NCI-H2081 (cell line): ENCODE measurements around the gene SLITRK1.

Source experiments
- DNase-seq, 2 experiments: peaks; one replicate each; lab custom pipeline; 2025; lab: John Stamatoyannopoulos, UW

The SLITRK1 gene, protein sequence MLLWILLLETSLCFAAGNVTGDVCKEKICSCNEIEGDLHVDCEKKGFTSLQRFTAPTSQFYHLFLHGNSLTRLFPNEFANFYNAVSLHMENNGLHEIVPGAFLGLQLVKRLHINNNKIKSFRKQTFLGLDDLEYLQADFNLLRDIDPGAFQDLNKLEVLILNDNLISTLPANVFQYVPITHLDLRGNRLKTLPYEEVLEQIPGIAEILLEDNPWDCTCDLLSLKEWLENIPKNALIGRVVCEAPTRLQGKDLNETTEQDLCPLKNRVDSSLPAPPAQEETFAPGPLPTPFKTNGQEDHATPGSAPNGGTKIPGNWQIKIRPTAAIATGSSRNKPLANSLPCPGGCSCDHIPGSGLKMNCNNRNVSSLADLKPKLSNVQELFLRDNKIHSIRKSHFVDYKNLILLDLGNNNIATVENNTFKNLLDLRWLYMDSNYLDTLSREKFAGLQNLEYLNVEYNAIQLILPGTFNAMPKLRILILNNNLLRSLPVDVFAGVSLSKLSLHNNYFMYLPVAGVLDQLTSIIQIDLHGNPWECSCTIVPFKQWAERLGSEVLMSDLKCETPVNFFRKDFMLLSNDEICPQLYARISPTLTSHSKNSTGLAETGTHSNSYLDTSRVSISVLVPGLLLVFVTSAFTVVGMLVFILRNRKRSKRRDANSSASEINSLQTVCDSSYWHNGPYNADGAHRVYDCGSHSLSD

DNA sequence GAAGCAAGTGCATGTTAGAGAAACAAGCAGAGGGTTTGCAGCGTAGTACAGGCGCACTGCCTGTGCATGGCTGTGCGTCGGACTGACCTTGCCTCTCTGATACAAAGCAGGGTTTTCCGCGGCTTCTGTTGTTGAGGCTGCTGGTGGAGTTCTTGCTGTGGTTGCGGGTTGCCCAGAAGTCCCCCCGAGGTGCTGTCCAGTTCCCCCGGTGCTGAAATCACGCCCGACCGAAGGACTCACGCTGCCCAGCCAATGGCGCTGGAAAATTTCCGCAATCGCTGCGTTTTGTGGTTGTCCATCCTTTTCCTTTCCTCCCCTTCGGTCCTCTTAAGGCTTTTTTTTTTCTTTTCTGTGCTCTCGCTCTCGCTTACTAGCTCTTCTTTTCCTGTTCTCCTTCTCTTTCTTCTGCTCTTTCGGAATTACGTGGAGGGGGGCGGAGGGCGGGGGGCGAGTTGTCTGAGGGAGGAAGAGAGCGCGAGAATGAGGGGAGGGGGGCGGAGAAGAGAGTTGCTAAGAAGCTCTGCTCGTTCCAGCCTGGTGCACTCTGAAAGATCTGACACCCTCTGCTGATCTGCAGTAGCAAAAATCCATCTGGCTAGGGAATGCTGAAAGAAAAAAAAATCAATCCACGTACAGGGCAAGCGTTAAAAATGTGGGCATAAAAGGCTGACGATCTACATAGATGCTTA lies at the start of gene SLITRK1:
TSS of gene SLITRK1 (minus strand) at position 558 of the 689 bp plus-strand sequence. CDS start 967 bp downstream, outside the sequence.
- peak; percentile 51 to 55 for DNase-seq

DNA sequence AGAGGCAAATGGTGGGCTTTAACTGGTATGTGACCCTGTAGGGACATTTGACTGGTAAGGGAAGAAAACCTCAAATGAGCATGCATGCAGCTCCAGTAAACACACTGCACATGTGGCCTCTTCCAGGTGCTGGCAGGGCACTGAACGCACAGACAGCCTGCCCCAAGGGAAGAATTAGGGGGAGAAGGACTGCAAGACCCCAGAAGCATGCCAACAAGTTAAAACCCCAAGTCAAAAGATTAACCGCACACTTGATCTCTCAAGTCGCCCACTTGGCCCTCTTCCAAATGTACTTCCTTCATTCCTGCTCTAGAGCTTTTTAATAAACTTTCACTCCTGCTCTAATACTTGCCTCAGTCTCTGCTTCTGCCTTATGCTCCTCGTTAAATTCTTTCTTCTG lies 46.9 kb upstream of the SLITRK1 start:
- DNase-seq: no peak

DNA sequence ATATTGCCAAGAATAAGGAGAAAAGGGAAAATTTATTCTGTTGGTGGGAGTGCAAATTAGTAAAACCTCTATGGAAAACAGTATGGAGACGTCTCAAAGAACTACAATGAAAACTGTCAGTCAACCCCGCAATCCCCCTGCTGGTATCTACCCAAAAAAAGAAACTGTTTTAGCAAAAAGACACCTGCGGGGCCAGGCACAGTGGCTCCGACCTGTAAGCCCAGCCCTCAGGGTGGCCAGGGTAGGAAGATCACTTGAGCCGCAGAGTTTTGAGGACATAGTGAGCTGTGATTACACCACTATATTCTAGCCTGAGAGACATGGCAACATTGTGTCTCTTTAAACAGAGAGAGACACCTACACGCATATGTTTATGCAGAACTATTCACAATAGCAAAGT lies 37.5 kb upstream of the SLITRK1 start:
- DNase-seq: no peak

DNA sequence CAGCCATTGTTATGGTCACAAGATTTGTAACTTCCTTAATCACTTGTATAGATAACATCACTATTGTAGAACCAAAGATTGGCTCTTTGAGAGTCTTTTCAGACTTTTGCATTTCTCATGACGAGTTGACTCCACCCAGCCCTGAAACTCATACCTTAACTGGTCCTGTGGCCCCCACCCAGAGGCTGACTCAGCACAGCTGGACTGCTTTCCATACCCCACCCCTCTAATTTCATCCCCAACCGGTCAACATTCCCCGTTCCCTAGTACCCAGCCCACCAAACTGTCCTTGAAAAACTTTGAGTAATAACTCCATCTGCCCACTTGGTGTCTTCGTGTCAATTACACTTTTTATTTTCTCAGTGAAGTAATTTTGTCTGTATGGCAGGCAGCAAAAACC lies 32.1 kb upstream of the SLITRK1 start:
- no peak for DNase-seq

DNA sequence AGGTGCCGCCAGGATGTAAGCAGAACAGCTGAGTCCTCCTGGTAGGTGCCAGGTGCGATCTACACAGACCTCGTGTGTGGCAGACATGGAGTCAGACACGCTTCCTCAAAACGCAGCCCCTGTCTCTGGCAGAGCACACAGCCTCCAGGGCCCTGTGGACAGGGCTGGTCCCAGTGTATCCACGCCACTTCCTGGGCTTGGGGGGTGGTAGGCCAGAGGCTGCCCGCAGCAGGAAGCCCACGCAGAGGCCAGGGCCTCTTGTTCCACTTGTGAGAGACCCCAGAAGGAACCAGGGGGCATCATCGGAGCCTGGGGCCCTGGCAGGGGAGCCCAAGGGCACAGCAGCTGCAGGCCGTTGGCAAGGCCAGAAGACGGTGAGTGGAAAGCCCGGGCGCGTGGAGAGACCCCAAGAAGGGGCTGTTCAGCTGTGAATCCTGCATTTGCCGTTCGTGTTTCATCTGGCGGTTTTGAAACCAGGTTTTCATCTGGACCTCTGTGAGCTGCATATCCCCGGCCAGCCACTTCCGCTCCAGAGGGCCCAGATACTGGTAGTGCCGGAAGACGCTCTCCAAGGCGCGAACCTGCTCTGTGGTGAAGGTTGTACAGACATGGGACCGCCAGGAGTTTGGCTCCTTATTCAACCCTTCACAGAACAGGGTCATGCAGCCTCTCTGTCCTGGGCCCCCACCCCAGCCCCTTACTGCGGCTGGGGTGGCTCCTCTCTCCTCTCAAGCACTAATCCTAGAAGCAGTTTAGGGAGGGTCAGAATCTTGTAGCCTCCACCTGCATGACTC lies 25.1 kb upstream of the SLITRK1 start:
- DNase-seq: no peak

DNA sequence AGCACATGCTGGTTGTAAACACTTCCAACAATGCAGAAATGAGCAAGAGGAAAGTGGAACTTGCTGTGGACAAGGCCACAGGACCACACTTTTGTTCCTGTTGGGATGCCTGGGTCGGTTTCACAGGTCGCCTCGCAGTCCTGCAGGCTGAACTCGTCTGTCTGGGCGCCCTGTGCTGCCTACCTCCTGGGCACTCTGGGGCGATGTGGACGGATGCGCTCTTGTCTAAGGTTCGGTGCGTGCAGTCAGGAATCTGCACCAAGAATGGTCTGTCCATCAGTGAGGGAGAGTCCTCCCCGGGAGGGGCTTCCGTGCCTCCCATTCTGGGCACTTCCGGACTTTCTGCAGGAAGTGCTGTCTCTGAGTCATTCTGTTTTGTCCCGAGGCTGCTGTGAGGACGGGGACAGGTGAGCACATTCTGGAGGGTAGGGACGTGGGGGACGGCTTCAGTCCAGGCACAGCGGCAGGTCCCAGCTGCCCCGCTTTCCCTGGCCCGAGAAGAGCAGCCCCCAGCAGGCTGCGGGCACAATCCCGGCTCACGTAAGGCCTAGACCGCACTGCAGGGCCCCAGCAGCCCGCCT lies 24.1 kb upstream of the SLITRK1 start:
- no peak for DNase-seq

DNA sequence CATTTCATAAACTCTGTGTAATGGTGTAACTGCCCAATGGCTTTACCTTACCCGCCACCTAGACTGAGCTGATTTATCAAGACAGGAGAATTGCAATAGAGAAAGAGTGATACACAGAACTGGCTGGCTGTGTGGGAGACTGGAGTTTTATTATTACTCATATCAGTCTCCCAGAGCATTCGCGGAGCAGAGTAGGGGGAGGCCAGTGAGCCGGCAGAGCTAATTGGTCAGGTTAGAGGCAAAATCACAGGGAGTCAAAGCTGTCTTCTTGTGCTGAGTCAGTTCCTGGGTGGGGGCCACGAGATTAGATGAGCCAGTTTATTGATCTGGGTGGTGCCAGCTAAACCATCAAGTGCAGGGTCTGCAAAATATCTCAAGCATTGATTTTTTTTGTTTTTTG lies 23.4 kb upstream of the SLITRK1 start:
- DNase-seq: no peak

DNA sequence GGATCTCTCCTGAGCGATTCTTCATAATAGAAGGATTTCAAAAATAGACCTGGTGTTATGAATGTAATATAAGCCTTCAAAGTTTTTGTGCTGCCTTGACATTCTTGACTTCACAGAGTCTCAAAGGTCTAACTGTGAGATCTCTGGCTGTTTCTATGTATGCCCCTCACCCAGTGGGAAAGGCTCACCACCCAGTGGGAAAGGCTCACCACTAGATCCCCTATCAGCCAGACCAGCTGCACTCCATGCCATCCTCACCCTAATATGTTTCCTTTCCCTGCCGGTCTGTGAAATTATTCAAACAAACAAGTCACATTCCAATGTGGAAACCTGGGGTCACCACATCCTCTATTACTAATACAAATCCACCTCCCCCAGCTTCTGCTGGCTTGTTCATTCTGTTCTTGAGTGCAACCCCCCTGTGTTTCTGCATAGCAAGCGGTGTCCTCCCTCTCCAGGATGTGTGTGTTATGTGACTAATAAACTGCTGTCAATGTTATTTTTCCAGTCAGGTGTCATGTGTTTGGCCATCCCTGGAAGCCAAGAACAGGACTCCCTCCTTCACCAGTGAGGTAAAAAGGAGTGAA lies 13.8 kb upstream of the SLITRK1 start:
- DNase-seq: no peak

DNA sequence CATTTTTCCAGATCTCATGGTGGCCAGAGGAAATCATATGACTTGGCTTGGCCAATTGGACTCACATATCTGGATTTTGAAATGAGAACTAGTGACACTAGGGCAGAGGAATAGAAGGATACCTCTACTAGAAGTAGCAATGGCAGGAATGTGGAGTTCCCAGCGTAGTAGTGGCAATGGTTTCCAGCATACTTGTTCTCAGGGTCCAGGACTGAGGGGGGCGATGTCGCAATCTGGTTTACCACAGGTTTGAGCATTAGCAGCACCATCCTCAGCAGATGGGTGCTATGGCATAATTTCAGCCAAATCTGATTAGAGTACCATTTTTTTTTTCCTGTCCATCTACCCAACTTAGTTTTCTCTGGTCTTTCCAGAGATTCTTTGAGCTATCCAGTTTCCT lies 8.1 kb upstream of the SLITRK1 start:
- DNase-seq: no peak

DNA sequence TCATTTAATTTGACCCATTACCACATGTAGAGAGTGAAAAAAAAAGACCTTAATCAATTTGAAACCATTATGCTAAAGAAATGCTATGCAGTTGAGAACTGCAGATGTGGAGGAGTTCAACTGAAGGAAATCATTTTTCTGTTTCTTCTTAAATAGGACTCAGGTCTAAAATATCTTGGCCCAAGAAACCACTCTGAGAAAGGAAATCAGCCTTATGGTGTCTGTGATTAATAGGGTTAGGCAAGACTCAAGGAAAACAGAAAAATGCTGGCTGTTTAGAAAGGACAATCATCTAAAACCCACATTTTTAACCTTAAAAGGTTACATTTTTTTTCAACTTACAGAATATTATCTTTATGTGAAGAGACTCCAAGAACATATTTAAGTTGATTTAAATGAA lies 1.9 kb upstream of the SLITRK1 start:
- DNase-seq: no peak

DNA sequence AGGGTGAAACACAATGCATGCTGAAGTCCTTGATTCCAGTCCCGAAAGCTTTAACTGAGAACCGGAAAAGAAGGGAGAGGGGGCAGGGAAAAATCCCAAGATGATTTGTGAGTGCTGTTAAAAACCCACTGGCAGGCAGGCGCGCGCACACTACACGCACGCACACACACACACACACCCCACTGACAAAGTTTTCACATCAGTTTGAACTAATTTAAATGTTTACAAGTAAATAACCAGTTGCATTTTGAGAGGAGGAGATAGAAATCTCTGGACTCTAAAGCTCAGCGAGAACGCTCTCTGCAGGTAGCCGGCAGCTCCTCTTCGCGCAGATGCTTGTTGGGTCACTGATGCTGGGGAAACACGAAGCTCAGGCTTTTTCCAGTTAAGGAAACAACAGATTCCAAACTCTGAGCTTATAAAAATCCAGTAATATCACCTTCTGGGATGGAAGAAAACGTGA lies 818 bp upstream of the SLITRK1 start:
- DNase-seq: peak; percentile 4 to 36

DNA sequence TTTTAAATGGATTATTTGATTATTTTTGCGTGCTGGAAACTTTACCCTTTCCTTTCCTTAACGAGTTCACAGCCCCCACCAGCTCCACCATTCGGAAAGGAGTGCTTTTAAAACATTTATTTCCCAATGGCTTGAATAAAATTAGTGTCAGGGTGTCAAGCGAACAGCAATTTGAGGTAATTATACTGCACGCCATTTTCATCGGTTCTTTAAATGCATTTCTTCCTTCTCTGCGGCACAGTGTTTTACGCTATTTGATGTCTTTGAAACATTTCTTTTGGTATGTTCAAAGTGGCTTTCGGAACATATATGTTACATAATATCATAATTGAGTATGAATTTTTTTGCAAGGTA lies 309 bp upstream of the SLITRK1 start:
- DNase-seq: peak in 1 of 2 experiments; percentile 44

DNA sequence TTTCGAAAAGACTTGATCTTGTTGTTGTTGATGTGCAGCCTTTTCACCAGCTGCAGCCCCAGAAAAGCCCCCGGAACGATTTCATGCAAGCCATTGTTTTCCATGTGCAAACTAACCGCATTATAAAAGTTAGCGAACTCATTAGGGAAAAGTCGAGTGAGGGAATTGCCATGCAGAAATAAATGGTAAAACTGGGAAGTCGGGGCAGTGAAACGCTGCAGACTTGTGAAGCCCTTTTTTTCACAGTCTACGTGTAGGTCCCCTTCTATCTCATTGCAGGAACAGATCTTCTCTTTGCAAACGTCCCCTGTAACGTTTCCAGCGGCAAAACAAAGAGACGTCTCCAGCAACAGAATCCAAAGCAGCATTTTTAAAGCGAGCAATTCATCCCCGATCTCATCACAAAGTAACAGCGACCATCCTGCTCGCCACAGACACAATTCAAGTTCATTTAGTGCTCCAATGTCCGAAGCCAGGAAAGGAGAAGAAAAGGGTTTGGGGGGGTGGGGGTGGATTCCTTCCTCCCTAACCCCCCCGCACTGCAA lies 1.1 kb downstream of the SLITRK1 start:
- DNase-seq: no peak

DNA sequence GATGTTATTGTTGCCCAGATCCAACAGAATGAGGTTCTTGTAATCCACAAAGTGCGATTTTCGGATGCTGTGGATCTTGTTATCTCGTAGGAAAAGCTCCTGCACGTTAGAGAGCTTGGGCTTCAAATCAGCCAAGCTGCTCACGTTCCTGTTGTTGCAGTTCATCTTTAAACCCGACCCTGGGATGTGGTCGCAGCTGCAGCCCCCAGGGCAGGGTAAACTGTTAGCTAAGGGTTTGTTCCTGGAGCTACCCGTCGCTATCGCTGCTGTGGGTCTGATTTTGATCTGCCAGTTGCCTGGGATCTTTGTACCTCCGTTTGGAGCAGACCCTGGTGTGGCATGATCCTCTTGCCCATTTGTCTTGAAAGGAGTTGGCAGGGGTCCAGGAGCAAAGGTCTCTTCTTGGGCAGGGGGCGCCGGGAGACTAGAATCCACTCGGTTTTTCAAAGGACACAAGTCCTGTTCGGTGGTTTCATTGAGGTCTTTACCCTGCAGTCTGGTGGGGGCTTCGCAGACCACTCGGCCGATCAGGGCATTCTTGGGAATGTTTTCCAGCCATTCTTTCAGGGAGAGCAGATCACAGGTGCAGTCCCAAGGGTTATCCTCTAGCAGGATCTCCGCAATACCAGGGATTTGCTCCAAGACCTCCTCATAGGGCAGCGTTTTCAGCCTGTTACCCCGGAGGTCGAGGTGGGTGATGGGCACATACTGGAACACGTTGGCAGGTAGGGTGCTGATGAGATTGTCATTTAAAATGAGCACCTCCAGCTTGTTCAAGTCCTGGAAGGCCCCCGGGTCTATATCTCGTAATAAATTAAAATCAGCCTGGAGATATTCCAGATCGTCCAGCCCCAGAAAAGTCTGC lies 1.8 kb downstream of the SLITRK1 start:
- DNase-seq: no peak

DNA sequence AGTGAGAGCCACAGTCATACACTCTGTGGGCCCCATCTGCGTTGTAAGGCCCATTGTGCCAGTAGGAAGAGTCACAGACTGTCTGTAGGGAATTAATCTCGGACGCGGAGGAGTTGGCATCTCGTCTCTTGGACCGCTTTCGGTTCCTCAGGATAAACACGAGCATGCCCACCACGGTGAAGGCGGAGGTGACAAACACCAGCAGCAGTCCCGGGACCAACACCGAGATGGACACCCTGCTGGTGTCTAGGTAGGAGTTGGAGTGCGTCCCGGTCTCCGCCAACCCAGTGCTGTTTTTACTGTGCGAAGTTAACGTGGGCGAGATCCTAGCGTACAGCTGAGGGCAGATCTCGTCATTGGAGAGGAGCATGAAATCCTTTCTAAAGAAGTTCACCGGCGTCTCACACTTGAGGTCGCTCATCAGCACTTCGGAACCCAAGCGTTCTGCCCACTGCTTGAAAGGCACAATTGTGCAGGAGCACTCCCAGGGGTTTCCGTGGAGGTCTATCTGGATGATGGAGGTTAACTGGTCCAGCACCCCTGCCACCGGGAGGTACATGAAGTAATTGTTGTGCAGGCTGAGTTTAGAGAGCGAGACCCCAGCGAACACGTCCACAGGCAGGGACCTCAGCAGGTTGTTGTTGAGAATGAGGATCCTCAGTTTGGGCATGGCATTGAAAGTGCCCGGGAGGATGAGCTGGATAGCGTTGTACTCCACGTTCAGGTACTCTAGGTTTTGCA lies 2.7 kb downstream of the SLITRK1 start:
- no peak for DNase-seq

DNA sequence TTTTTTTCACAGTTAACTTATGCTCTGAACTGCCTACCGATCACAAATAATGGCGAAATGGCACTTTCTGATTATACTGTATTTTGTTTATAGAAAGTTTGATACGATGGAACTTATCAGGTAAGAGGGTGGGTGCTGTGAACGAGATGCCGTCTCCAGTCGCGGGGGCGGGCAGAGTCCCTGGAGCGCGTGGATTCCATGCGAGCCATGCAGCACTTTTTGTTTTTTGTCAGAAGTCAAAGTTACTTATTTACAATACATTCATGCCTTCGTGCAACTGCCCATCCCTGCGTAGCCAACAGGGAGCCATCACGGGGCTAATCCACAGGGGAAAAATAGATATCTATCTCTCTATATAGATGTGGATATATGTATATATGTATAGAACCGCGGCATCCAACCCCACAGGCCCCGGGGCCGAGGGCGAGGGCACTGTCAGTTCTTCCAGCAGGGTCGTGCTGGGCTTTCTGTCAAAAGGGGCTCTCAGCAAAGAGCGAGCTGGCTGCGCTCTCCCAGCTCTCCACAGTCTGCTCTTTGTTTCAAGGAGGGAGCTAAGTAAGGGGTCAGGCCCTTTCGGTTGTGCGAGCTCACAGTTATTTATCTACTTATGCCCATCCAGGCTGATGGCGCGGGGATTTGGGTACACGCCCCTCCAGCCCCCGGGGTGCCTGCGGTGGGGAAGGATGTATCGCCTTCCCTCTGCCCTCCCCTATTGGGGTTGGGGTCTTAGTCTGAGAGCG lies 3.4 kb downstream of the SLITRK1 start:
- DNase-seq: no peak

DNA sequence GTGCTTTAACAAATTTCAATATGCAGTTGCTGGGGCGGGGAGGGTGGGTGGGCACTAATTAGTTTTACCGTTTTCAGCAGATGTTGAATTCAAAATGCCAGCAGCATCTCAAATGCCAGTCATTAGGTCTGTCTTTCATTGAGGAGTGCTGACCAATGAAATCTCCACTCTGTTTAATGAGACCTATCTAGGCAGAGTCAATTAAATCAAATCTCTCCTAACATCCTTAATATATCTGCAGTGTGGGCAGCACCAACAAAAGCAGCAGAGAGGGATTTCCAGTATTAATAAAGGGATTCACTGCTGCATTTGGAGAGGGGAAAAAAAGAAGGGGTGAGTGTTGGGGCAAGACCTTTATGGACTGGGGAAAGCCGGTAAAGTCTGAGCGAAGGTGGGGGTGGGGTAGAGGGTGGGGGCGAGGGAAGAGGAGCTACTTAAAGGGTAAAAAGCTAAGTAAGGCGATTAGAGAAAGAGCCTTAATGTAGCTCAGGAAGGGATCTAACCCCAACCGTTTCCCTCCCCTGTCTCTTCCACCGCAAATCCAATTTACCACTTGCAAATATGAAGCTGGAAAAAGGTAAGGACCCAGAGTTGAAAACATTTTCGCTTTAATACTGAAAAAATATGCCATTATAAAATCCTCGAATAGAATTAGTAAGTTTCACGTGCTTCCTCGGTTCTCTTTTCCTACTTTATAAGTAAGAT lies 4.5 kb downstream of the SLITRK1 start:
- DNase-seq: no peak

DNA sequence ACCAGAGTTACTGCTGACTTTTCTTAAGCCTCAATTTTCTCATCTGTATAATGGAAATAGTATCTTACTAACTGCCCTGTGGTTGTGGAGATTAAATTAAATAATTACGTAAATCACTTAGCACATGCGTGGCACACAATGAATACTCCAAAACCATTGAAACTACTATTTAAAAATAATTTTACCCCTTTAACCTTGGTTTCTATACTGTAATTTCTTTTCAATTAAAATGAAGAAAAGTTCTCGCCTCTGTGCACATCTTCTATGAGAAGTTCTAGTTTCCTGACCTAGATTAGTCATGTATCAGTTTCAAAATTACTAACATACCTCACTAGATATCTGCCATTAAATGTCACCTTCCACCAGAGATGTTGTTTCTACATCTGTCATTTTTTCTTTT lies 5.7 kb downstream of the SLITRK1 start:
- no peak for DNase-seq
